Epithelial cell of esophagus (primary cell): ENCODE results near the gene CAMK2B.

Source experiments
- DNase-seq: peaks from one replicate; pipeline ENCODE4 v3.0.0; 2010; ENCODE audit warnings: low read depth
- H3K4me3 ChIP-seq: 2 replicates; pipeline ENCODE4 v1.5.1; 2011; ENCODE audit warnings: mild to moderate bottlenecking, low read length, control low read depth
- CTCF ChIP-seq: IDR thresholded peaks from 2 replicates; pipeline ENCODE4 v1.5.1; 2011; ENCODE audit warnings: low read depth, mild to moderate bottlenecking, low read length, control low read depth, inconsistent platforms; ENCODE audit not compliant: insufficient read depth; ENCODE audit errors: missing control alignments

CAMK2B gene

GRCh38 chr7:44225566-44226395 lies 99.6 kb downstream of the CAMK2B start:
- no peak overlapping the region for H3K4me3 ChIP-seq
- no peak for TF ChIP-seq CTCF
- no peak for DNase-seq

- TF ChIP-seq CTCF: no peak
- DNase-seq: no peak
- H3K4me3 ChIP-seq: no peak overlapping the region
Observed at GRCh38 chr7:44224974-44225565, 100.3 kb downstream of the CAMK2B start.

- H3K4me3 ChIP-seq: no peak overlapping the region
- no peak for TF ChIP-seq CTCF
- DNase-seq: peak; percentile 34
Observed at GRCh38 chr7:44224080-44224973, 101.1 kb downstream of the CAMK2B start.

GRCh38 chr7:44223362-44224079 lies 101.9 kb downstream of the CAMK2B start:
- no peak for TF ChIP-seq CTCF
- no peak for DNase-seq
- no peak overlapping the region for H3K4me3 ChIP-seq

- no peak overlapping the region for H3K4me3 ChIP-seq
- no peak for DNase-seq
- TF ChIP-seq CTCF: no peak
Observed at GRCh38 chr7:44222776-44223261, 102.6 kb downstream of the CAMK2B start.

GRCh38 chr7:44222074-44222473 lies 103.3 kb downstream of the CAMK2B start:
- H3K4me3 ChIP-seq: no peak overlapping the region
- no peak for TF ChIP-seq CTCF
- DNase-seq: no peak
